A172 (cell line): ENCODE measurements around the gene PEPD. TPM values are rescaled to one million over a fixed set of nuclear protein-coding genes. Genes with fewer than 3 reads are reported as not detected.

Source experiments
- DNase-seq: peaks from one replicate; pipeline ENCODE4 v3.0.0-alpha.2; 2015; ENCODE audit warnings: low spot score
- total RNA-seq: library from RNA; depleted of rRNA; stranded (reverse); fragments of >200 nt; shearing (Covaris generic); gene quantifications from 2 replicates; pipeline ENCODE4 v1.2.3, GENCODE V29; 2014

Gene PEPD
- total RNA-seq, 1 experiment from 2014 or later: 72.3 TPM

DNA sequence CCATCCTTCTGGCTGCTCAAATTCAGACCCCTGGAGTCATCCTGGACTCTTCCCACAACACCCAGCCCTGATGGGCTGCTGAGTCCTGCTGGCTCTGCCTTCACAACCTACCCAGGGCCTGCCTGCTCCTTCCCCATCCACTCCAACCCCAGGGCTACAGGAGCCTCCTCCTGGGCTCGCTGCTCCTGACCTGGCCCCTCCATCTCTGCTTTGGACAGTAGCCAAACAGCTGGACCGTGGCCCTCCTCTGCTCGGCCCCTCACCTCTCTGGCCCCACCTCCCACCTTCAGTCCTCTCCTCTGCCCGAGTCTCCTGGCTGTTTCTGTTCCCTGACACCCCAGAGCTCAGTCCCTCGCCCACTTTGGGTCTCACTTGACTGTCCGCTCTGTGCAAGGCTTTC lies 81.3 kb downstream of the PEPD start:
- DNase-seq: no peak

DNA sequence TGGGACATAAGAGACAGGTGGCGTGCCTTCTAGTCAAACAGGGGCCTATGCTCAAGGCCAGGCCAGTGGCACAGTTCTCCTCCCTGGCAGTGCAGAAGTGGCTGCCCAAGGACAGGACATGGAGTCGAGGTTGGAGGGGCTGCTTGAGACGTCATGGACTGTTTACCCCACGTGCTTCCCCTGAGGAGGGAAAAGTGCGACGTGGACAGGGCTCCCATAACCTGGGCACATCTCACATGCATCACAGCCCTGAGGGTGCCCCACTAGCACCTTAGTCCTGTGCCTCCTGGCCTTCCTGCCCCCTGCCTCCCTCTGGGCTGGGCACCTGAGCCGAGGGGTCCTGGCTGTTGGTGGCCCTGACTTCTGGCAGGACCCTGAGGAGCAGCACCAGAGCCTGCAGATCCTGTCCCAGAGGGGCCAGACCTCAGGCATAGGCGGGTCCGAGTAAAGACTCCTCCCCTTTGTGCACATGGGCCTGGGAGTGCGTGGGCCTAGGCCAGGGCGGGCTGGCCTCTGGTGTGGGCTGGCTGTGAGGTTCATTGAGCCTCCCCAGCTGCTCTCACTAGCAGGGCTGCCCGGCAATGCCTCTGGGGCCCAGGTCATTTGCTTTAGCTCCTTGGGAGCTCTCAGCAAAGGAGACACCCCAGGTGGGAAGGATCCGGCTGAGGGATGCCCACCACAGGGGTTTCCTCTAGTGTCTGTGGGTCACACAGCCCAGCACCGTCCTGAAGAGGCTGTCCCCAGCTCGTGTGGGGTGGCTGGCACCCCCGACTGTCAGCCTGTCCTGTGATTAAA lies 82.4 kb downstream of the PEPD start:
- no peak for DNase-seq

GRCh38 chr19:33437821-33438671 lies 83.5 kb downstream of the PEPD start:
- DNase-seq: peak; percentile 49

- DNase-seq: no peak
Observed at GRCh38 chr19:33437393-33437820, 84.2 kb downstream of the PEPD start.

DNA sequence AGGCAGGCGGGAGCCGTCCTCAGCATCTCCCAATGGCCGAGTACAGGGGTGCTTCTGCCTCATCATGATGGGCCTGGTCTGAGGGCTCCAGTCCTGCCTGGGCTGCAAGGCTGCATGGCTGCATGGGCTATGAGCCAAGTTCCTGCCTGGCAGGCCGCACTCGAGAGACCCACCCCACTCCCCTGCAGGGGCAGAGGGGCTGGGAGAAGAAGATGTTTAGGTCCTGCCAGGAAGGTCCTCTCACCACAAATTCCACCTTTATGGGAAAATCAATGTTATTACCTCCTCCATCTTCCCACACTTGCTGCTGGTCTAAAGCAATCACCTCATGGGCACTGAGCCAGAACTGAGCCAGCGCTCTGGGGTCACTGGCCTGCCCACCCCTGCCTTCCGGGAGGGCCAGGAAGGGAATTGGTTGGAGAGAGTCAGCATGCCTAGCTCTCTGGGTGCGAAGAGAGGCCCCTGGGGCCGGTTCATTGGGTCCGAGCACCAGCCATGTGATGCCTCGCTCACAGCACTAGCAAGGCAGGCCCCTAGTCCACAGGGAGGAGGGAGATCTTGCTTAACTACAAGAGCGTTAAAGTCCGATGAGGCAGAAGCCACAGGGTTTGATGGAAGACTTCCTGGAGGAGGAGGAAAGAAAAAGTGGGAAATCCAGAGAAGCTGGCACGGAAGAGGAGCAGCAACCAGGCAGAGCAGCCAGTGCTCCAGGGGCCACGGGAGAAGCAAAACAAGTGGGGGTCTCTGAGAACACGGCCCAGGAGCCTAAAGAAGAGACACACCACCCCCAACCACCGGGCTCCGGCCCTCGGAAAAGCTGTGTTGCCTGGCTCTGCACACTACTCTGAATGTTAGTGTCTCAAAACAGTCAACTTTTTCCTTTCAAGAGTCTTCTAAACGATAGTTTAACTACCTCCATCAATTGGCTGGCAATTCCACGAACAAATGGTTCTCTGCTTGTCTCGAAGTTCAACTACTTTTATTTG lies 84.9 kb downstream of the PEPD start:
- no peak for DNase-seq

DNA sequence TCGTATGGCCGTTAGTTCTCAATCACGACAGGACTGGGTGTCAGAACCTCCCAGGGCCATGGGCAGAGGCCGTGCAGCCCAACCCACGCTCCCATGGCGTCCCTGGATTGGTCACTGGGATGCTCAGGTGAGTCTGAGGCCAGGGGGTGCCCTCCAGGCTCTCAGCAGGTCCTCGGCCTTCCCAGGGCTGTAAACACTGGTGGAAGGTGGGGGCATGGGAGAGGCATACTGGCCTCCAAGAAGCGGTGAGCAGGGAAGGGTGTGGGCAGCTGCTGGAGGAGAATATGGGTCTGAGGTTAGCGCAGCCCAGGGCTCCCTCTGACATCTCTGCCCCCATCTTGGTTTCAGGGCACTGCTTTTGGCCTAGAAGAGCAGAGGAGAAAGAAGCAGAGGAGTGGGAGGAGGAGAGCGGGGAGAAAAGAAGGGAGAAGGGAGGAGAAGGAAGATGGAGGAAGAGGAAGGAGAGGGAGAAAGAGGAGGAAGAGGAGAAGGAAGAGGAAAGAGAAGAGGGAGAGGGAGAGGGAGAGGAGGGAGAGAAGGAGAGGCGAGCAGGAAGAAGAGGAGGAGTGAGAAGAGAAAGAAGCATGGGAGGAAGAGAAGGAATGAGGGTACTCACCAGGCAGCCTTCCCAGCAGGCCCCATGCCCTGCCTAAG lies 85.8 kb downstream of the PEPD start:
- DNase-seq: no peak

GRCh38 chr19:33434886-33435705 lies 86.5 kb downstream of the PEPD start:
- DNase-seq: peak; percentile 64

GRCh38 chr19:33434069-33434885 lies 87.3 kb downstream of the PEPD start:
- no peak for DNase-seq

GRCh38 chr19:33432446-33433170 lies 89.0 kb downstream of the PEPD start:
- DNase-seq: no peak

- no peak for DNase-seq
Observed at GRCh38 chr19:33432015-33432414, 89.6 kb downstream of the PEPD start.

GRCh38 chr19:33430674-33431277 lies 90.8 kb downstream of the PEPD start:
- peak; percentile 64 for DNase-seq

GRCh38 chr19:33429891-33430673 lies 91.5 kb downstream of the PEPD start:
- DNase-seq: no peak

DNA sequence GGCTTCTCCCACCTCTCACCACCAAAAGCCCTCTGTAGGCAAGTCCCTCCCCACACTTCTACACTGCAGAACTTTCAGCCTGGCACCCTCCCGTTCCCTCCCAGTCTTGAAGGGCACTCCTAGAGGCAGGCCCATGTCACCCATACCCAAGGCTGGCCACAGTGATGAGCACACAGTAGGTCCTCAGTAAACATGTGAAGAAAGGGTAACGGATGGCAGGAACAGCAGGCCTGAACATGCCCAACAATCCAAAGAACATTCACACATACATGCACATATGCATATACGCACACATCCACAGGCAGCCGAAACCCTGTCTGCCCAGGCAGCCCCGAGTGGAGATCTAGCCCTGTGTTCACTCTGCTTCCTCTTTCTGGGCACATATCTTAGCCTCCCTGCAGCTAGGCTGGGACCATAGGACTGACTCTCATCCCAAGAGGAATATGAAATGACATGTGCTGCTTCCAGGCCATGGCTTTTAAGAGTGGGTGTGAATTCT lies 92.9 kb downstream of the PEPD start:
- DNase-seq: no peak

DNA sequence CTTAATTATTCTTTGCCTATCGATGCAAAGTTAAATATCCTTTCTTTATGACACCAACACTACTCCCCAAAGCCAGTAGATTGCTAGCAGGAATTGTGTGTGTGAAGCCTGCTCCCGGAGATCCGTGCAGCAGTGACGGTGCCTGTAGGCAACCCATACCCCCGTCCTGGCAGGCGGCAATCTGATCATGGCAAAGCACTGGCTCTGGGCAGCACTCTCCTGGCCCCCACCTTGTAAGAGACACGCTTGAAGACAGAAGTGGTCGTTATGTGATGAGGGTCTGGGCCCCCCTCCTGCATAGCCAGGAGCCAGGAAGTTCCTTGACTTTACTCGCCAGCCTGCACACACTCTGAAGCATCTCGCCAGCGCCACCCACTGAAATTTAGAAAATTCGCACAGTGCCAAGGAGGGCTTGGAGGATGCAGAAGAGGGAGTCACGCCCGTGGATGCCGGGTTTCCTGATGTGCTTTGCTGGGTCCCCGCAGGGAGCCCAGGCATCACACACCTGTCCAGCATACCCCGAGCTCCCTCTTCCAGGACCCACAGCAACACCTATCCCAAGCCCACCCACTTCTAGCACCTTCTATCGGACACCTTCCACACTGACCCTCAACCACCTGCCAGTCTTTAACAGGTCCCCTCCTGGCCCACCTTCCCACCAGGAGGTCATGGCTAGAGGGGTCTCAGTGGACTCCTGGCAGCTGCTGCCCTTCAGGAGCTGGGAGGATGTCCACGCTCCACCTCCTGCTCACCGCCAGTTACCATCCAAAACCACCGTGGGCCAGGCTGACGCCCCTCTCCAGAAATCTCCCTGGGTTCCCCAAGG lies 93.6 kb downstream of the PEPD start:
- DNase-seq: no peak

DNA sequence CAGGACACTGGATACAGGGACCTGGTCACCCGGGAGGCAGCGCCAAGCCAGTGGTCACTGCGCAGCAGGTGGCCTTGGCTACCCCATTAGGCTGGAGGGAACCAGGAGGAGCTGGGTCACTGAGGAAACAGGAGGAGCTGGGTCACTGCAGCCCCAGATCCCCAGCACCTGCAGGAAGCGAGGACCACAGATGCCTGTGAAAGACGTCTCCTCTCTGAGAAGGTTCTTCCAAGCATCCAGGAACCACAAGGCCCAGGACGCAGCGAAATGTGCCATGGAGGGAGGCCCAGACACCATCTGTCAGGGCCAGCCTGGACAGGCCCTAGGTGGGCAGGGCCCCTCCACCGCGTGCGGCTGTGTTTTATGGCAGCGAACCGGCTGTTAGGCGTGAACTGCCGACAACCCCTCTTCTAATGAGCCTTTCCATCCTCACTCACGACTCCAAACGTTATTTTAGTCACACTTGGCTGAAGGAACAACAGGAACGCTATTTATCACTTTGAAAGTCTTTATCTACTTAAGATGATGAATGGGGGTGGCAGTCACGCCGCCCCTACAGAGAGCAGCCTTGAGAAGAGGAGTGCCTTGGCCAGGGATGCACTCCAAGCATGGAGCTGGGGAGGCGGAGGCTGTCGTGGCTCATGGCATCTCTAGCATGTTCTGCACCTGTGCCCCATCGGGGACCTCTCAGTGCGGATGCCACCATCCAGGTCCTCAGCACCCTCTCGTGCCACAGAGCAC lies 94.8 kb downstream of the PEPD start:
- no peak for DNase-seq

- DNase-seq: no peak
Observed at GRCh38 chr19:33424181-33424580, 97.4 kb downstream of the PEPD start.
